H9 (cell line): ENCODE results near the gene ERC1. TPM values are rescaled to one million over a fixed set of nuclear protein-coding genes. Genes with fewer than 3 reads are reported as not detected.
A peak's percentile ranks its signal among the peaks of the same experiment; 100 is the strongest.

Source experiments
- DNase-seq: peaks from one replicate; pipeline ENCODE4 v3.0.0-alpha.2; 2017
- H2AFZ ChIP-seq: one replicate; pipeline ENCODE4 v1.6.1; 2013; ENCODE audit warnings: mild to moderate bottlenecking, low read length, control low read depth, moderate library complexity
- H2AK5ac ChIP-seq: 2 replicates; pipeline ENCODE4 v1.6.1; 2013; ENCODE audit warnings: low read length, control low read depth, mixed read lengths; ENCODE audit not compliant: insufficient read length
- H2BK120ac ChIP-seq: one replicate; pipeline ENCODE4 v1.6.1; 2013; ENCODE audit warnings: low read depth, mild to moderate bottlenecking, low read length, control low read depth, inconsistent platforms; ENCODE audit not compliant: poor library complexity, severe bottlenecking
- H2BK12ac ChIP-seq: 2 replicates; pipeline ENCODE4 v1.6.1; 2013; ENCODE audit warnings: low read length, control low read depth, mixed read lengths, low read depth; ENCODE audit not compliant: insufficient read length
- H2BK15ac ChIP-seq: 2 replicates; pipeline ENCODE4 v1.6.1; 2013; ENCODE audit warnings: low read depth, low read length, control low read depth
- H2BK20ac ChIP-seq: one replicate; pipeline ENCODE4 v1.6.1; 2013; ENCODE audit warnings: low read depth, mild to moderate bottlenecking, low read length, control low read depth, inconsistent platforms; ENCODE audit not compliant: poor library complexity, severe bottlenecking
- H2BK5ac ChIP-seq: 2 replicates; pipeline ENCODE4 v1.6.1; 2013; ENCODE audit warnings: low read length, control low read depth, mixed read lengths; ENCODE audit not compliant: insufficient read length
- H3K14ac ChIP-seq: 2 replicates; pipeline ENCODE4 v1.6.1; 2013; ENCODE audit warnings: low read length, control low read depth; ENCODE audit not compliant: insufficient read depth
- H3K18ac ChIP-seq: 2 replicates; pipeline ENCODE4 v1.6.1; 2013; ENCODE audit warnings: low read depth, mild to moderate bottlenecking, mixed read lengths, low read length, control low read depth; ENCODE audit not compliant: insufficient read length
- H3K23ac ChIP-seq: 2 replicates; pipeline ENCODE4 v1.6.1; 2013; ENCODE audit warnings: low read length, control low read depth, mixed read lengths, low read depth; ENCODE audit not compliant: insufficient read length
- H3K23me2 ChIP-seq: 2 replicates; pipeline ENCODE4 v1.6.1; 2013; ENCODE audit warnings: low read depth, mild to moderate bottlenecking, mixed read lengths, low read length, control low read depth; ENCODE audit not compliant: insufficient read length, poor library complexity, severe bottlenecking
- H3K27ac ChIP-seq: 2 replicates; pipeline ENCODE4 v1.5.1; 2013; ENCODE audit warnings: low read length, control low read depth, mixed read lengths, low read depth; ENCODE audit not compliant: insufficient read length
- H3K27me3 ChIP-seq: 2 replicates; pipeline ENCODE4 v1.6.1; 2013; ENCODE audit warnings: low read length, control low read depth, inconsistent platforms; ENCODE audit not compliant: insufficient read depth
- H3K4ac ChIP-seq: 2 replicates; pipeline ENCODE4 v1.6.1; 2013; ENCODE audit warnings: low read depth, mild to moderate bottlenecking, control low read depth, inconsistent platforms, low read length, moderate library complexity
- H3K4me1 ChIP-seq: 2 replicates; pipeline ENCODE4 v1.6.1; 2013; ENCODE audit warnings: low read length, control low read depth, inconsistent platforms; ENCODE audit not compliant: insufficient read depth
- H3K4me2 ChIP-seq: 2 replicates; pipeline ENCODE4 v1.6.1; 2013; ENCODE audit warnings: low read length, control low read depth, mixed read lengths; ENCODE audit not compliant: insufficient read length, insufficient read depth
- H3K56ac ChIP-seq: 2 replicates; pipeline ENCODE4 v1.6.1; 2013; ENCODE audit warnings: low read depth, mild to moderate bottlenecking, mixed read lengths, low read length, control low read depth; ENCODE audit not compliant: insufficient read length
- H3K79me1 ChIP-seq: 2 replicates; pipeline ENCODE4 v1.6.1; 2013; ENCODE audit warnings: low read depth, mild to moderate bottlenecking, moderate library complexity, low read length, control low read depth, inconsistent platforms; ENCODE audit not compliant: insufficient read depth, poor library complexity, severe bottlenecking
- H3K79me2 ChIP-seq: 2 replicates; pipeline ENCODE4 v1.6.1; 2013; ENCODE audit warnings: low read length, control low read depth, inconsistent platforms; ENCODE audit not compliant: insufficient read depth
- H3K9ac ChIP-seq: 2 replicates; pipeline ENCODE4 v1.6.1; 2013; ENCODE audit warnings: low read length, control low read depth, mixed read lengths; ENCODE audit not compliant: insufficient read length; ENCODE audit errors: extremely low read depth
- H3K9me3 ChIP-seq: one replicate; pipeline ENCODE4 v1.6.1; 2013; ENCODE audit warnings: low read depth, low read length, inconsistent platforms; ENCODE audit not compliant: control insufficient read depth
- H3T11ph ChIP-seq: one replicate; pipeline ENCODE4 v1.6.1; 2013; ENCODE audit warnings: mild to moderate bottlenecking, low read length, control low read depth, inconsistent platforms
- H4K20me1 ChIP-seq: one replicate; pipeline ENCODE4 v1.6.1; 2013; ENCODE audit not compliant: control insufficient read depth, insufficient read length, insufficient read depth
- H4K5ac ChIP-seq: 2 replicates; pipeline ENCODE4 v1.6.1; 2013; ENCODE audit warnings: low read depth, mild to moderate bottlenecking, mixed read lengths, low read length, control low read depth; ENCODE audit not compliant: insufficient read length
- H4K8ac ChIP-seq: replicated peaks from 2 replicates; pipeline ENCODE4 v1.6.1; 2013; ENCODE audit warnings: low read length, control low read depth, mixed read lengths, low read depth; ENCODE audit not compliant: insufficient read length
- H4K91ac ChIP-seq: 2 replicates; pipeline ENCODE4 v1.6.1; 2013; ENCODE audit warnings: low read depth, mild to moderate bottlenecking, moderate library complexity, mixed read lengths, low read length, control low read depth; ENCODE audit not compliant: insufficient read length
- H3K27ac Mint-ChIP-seq, 3 experiments: 2 replicates in 2 of 3; 3 replicates in 1 of 3; pipeline ENCODE4 v1.8.0; 2020 to 2021; ENCODE audit warnings: mixed read lengths in 3 of 3, mild to moderate bottlenecking in 1 of 3, moderate library complexity in 1 of 3
- H3K27me3 Mint-ChIP-seq: 2 replicates; pipeline ENCODE4 v1.8.0; 2021; ENCODE audit warnings: low read depth, mild to moderate bottlenecking, moderate library complexity, mixed read lengths
- H3K36me3 Mint-ChIP-seq, 3 experiments: 2 replicates in 2 of 3; 3 replicates in 1 of 3; pipeline ENCODE4 v1.8.0; 2020 to 2021; ENCODE audit warnings: low read depth in 3 of 3, mixed read lengths in 3 of 3; ENCODE audit not compliant: insufficient read depth in 1 of 3
- H3K4me1 Mint-ChIP-seq, 2 experiments: 2 replicates each; pipeline ENCODE4 v1.8.0; 2020; ENCODE audit warnings: mixed read lengths in 2 of 2
- H3K4me3 Mint-ChIP-seq, 2 experiments: 2 replicates in 1 of 2; 3 replicates in 1 of 2; pipeline ENCODE4 v1.8.0; 2020 to 2021; ENCODE audit warnings: mild to moderate bottlenecking in 2 of 2, mixed read lengths in 2 of 2, moderate library complexity in 1 of 2
- H3K9me3 Mint-ChIP-seq, 2 experiments: 2 replicates in 1 of 2; 3 replicates in 1 of 2; pipeline ENCODE4 v1.8.0; 2020; ENCODE audit warnings: mild to moderate bottlenecking in 2 of 2, mixed read lengths in 2 of 2, moderate library complexity in 1 of 2
- WGBS: extraction: QIAGEN DNeasy Blood & Tissue Kit; methylation state at CpG from one replicate; pipeline ENCODE4 v1.1.7; 2013; ENCODE audit warnings: missing lambda C conversion rate, low lambda C conversion rate, mixed read lengths; ENCODE audit not compliant: insufficient read length; ENCODE audit errors: extremely low coverage; 5-methylcytosine and 5-hydroxymethylcytosine counted together
- total RNA-seq: library from RNA; stranded (reverse); gene quantifications from 2 replicates; pipeline ENCODE4 v1.2.1, GENCODE V29; 2021
- TF ChIP-seq, protein P1 (sequence below): fragments of 200-600 bp; sonication (generic); conservative IDR thresholded peaks from 3 replicates; pipeline ENCODE4 v1.8.0; 2021; ENCODE audit warnings: antibody characterized with exemption, mild to moderate bottlenecking

ERC1 gene
- total RNA-seq, 1 experiment from 2014 or later: 51.2 TPM

DNA sequence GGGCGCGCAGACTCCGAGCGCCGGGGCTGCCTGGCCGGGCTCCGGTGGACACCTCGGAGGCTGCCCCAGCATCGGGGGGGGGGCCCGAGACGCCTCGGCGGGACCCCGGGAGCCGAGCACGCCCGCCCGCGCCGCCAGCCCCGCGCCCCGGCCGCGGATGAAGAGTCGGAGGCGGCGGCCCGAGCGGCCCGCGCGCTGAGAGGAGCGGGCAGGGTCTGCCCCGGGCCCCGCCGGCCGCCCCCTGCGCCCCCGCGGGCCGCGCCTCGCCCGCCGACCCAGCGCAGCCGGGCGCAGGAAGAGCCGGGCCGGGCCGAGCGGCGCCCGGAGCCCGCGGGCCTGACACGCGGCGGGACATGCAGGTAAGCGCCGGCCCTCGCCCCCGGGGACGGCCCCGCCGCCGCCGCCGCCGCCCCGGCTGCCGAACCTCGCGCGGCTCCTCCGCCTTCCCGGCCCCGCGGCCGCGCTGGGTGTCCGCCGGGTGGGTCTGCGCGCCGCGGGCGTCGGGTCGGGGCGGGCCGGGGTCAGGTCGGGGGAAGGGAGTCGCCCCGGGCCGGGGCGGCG is 539.6 kb downstream of the ERC1 start:
- Histone ChIP-seq H4K8ac (no peak overlapping the region), H3T11ph (no peak overlapping the region), H4K91ac (no peak overlapping the region), H3K4ac (no peak overlapping the region), H3K4me2 (no peak overlapping the region), H2BK15ac (no peak overlapping the region), H2BK12ac (no peak overlapping the region), H3K79me1 (no peaks in the 10 kb centered on the region), H3K9ac (no peak overlapping the region), H3K27me3 (peaks cover 35% of the 10 kb centered on the region), H3K14ac (no peak overlapping the region), H3K4me1 (no peaks in the 10 kb centered on the region), H3K27ac (no peak overlapping the region), H2AFZ (no peak overlapping the region), H2BK20ac (no peak overlapping the region), H3K23ac (no peak overlapping the region), H3K56ac (no peak overlapping the region), H3K18ac (no peak overlapping the region), H4K20me1 (no peaks in the 10 kb centered on the region), H3K79me2 (no peaks in the 10 kb centered on the region), H4K5ac (no peak overlapping the region), H3K23me2 (peaks cover 10% of the 10 kb centered on the region), H2BK5ac (no peak overlapping the region), H3K9me3 (no peaks in the 10 kb centered on the region), H2BK120ac (no peak overlapping the region), H2AK5ac (no peak overlapping the region)
- H3K36me3 Mint-ChIP-seq: peaks cover 0 to 2% (median 0%) of the 10 kb centered on the region in 3 experiments; a peak in 2 of 7 replicates
- peaks cover 89% of the 10 kb centered on the region for H3K27me3 Mint-ChIP-seq
- TF ChIP-seq, protein P1, sequence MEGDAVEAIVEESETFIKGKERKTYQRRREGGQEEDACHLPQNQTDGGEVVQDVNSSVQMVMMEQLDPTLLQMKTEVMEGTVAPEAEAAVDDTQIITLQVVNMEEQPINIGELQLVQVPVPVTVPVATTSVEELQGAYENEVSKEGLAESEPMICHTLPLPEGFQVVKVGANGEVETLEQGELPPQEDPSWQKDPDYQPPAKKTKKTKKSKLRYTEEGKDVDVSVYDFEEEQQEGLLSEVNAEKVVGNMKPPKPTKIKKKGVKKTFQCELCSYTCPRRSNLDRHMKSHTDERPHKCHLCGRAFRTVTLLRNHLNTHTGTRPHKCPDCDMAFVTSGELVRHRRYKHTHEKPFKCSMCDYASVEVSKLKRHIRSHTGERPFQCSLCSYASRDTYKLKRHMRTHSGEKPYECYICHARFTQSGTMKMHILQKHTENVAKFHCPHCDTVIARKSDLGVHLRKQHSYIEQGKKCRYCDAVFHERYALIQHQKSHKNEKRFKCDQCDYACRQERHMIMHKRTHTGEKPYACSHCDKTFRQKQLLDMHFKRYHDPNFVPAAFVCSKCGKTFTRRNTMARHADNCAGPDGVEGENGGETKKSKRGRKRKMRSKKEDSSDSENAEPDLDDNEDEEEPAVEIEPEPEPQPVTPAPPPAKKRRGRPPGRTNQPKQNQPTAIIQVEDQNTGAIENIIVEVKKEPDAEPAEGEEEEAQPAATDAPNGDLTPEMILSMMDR: no peak
- peak overlapping the region; percentile 54 to 79; a peak in 2 of 5 replicates for H3K4me3 Mint-ChIP-seq
- H3K4me1 Mint-ChIP-seq: peaks cover 8 to 12% of the 10 kb centered on the region in 2 experiments
- no CpG with 5 or more reads among the region's 99 CpGs for WGBS
- H3K9me3 Mint-ChIP-seq: peaks cover 0 to 2% of the 10 kb centered on the region in 2 experiments; a peak in 2 of 5 replicates
- peak; percentile 28 for DNase-seq
- H3K27ac Mint-ChIP-seq: no peak overlapping the region
